Suprapubic skin (tissue), 4 donors: ENCODE data around the gene TACC3. TPM values are rescaled to one million over a fixed set of nuclear protein-coding genes. Genes with fewer than 3 reads are reported as not detected.
A peak's percentile ranks its signal among the peaks of the same experiment; 100 is the strongest.

Experiments
- DNase-seq, 2 donors: peaks; one replicate each; pipeline ENCODE4 v3.0.0-alpha.2; 2019; ENCODE audit warnings: low spot score in 2 of 2
- H3K27ac ChIP-seq: fragments of 200-600 bp; sonication (generic); one replicate; pipeline ENCODE4 v1.5.1; 2019
- H3K27me3 ChIP-seq: fragments of 200-600 bp; sonication (generic); one replicate; pipeline ENCODE4 v1.5.1; 2019
- H3K36me3 ChIP-seq: fragments of 200-600 bp; sonication (generic); one replicate; pipeline ENCODE4 v1.5.1; 2019
- H3K4me1 ChIP-seq: fragments of 200-600 bp; sonication (generic); one replicate; pipeline ENCODE4 v1.5.1; 2019
- H3K4me3 ChIP-seq: fragments of 200-600 bp; sonication (generic); one replicate; pipeline ENCODE4 v1.5.1; 2019; ENCODE audit warnings: mild to moderate bottlenecking
- H3K9me3 ChIP-seq: fragments of 200-600 bp; sonication (generic); one replicate; pipeline ENCODE4 v1.5.1; 2019
- EP300 ChIP-seq: sonication (generic); formaldehyde crosslinking; IDR thresholded peaks from one replicate; pipeline ENCODE4 v1.6.1; 2017; ENCODE audit warnings: antibody characterized with exemption
- POLR2A ChIP-seq, 2 donors: fragments of 450-650 bp; IDR thresholded peaks; one replicate each; pipeline ENCODE4 v1.6.1; 2017; ENCODE audit warnings: antibody characterized with exemption in 2 of 2, mild to moderate bottlenecking in 2 of 2, moderate library complexity in 2 of 2
- POLR2AphosphoS5 ChIP-seq, 3 donors: sonication (generic); formaldehyde crosslinking; IDR thresholded peaks; one replicate each; pipeline ENCODE4 v1.6.1; 2017; ENCODE audit warnings: antibody characterized with exemption in 3 of 3
- WGBS: methylation state at CpG from one replicate; pipeline ENCODE4 v1.1.5; 2018; 5-methylcytosine and 5-hydroxymethylcytosine counted together
- total RNA-seq, 4 donors: library from RNA; depleted of rRNA; stranded (reverse); fragments of >200 nt; gene quantifications; one replicate each; pipeline ENCODE4 v1.1.0, GENCODE V29; 2016
- TF ChIP-seq, protein P1 (sequence below), 2 donors: fragments of 200-600 bp in 1 of 2; fragments of 450-650 bp in 1 of 2; sonication (generic) in 1 of 2; IDR thresholded peaks; one replicate each; pipeline ENCODE4 v1.5.1; 2016 to 2019; ENCODE audit warnings: antibody characterized with exemption in 2 of 2, mild to moderate bottlenecking in 1 of 2, moderate library complexity in 1 of 2

Gene TACC3
- total RNA-seq, 4 donors from 2014 or later = 7.2 to 11.7 (median 8.8) TPM

DNA sequence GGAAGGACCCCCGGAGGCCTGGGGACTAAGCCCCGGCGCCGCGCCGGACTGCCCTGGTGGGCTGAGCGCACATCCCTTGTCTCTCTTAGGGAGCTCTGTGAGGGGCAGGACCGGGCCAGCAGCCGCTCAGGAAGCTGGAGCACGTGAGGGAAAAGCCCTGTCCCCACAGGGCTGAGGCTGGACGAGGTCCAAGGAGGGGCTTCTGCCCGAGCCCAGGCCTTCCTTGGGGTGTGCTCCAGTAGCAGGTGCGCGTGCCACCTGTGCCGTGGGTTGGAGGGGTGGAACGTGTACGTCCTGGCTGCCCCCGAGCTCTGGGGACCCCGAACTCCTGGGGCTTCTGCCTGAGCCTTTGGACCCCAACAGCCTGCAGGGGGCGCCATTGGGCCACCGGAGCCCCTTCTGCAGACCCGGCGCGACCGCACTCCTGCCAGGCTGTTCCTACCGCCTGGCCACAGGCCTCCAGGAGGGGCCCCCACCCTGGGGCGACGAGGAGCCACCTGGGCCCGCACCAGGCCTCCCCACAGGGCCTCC lies 27.2 kb downstream of the TACC3 start:
- 1% methylated on average over 9 of the region's 29 CpGs for WGBS
- Histone ChIP-seq H3K4me3 (no peak overlapping the region), H3K27ac (no peak overlapping the region), H3K4me1 (peaks cover 34% of the 10 kb centered on the region), H3K27me3 (peaks cover 4% of the 10 kb centered on the region), H3K9me3 (no peaks in the 10 kb centered on the region), H3K36me3 (no peaks in the 10 kb centered on the region)
- TF ChIP-seq, protein P1, sequence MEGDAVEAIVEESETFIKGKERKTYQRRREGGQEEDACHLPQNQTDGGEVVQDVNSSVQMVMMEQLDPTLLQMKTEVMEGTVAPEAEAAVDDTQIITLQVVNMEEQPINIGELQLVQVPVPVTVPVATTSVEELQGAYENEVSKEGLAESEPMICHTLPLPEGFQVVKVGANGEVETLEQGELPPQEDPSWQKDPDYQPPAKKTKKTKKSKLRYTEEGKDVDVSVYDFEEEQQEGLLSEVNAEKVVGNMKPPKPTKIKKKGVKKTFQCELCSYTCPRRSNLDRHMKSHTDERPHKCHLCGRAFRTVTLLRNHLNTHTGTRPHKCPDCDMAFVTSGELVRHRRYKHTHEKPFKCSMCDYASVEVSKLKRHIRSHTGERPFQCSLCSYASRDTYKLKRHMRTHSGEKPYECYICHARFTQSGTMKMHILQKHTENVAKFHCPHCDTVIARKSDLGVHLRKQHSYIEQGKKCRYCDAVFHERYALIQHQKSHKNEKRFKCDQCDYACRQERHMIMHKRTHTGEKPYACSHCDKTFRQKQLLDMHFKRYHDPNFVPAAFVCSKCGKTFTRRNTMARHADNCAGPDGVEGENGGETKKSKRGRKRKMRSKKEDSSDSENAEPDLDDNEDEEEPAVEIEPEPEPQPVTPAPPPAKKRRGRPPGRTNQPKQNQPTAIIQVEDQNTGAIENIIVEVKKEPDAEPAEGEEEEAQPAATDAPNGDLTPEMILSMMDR (IDR thresholded peaks at IDR 0.05) = peak; percentile 42 to 75
- no peak for TF ChIP-seq EP300
- DNase-seq = no peak

DNA sequence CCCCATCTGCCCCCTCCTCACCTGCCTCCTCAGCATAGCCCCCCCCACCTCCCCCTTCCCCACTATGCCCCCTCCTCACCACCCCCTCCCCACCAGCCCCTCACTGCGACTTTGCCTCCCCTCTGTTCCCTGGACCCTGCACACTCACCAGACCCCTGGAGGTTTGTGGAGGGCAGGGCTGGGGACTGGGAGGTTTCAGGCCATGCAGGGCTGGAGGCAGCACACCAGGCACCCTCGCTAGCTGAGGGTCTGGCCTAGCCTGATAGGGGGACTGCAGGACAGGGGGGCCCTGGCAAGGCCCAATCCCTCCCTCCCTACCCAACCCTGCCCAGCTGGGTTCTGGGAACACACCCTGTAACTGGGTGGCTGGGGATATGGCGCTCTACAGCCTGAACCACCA lies 28.0 kb downstream of the TACC3 start:
- Histone ChIP-seq H3K27me3 (peaks cover 4% of the 10 kb centered on the region), H3K4me3 (no peak overlapping the region), H3K9me3 (no peaks in the 10 kb centered on the region), H3K36me3 (no peaks in the 10 kb centered on the region), H3K4me1 (peaks cover 43% of the 10 kb centered on the region), H3K27ac (no peak overlapping the region)
- WGBS = 40% methylated on average over 1 of the region's 3 CpGs
- DNase-seq = no peak
- TF ChIP-seq POLR2AphosphoS5 (IDR thresholded peaks at IDR 0.05) = no peak
- no peak for TF ChIP-seq EP300
- TF ChIP-seq, protein P1 (IDR thresholded peaks at IDR 0.05) = no peak
- TF ChIP-seq POLR2A (IDR thresholded peaks at IDR 0.05) = no peak

DNA sequence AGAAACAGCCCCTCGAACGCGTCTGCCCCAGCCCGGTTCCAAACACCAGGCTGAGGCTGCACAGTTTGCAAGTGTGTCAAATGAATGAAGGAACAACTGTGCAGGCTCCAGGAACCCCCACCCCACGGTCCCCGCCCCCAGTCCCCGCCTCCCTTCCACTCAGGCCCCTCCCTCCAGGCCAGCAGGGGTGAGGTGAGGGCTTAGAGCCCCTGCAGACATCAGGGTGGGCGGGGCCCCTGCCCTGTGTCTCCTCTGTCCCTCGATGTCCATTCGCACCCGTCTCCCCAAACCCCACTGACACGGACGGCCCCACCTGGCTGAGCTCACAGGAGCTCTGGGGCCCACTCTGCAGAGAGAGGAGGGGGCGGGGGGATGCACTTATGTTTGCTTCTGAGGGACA lies 28.5 kb downstream of the TACC3 start:
- 72% methylated on average over 8 of the region's 14 CpGs for WGBS
- H3K36me3 ChIP-seq = no peaks in the 10 kb centered on the region
- peaks cover 4% of the 10 kb centered on the region for H3K27me3 ChIP-seq
- H3K4me1 ChIP-seq = peaks cover 47% of the 10 kb centered on the region
- no peaks in the 10 kb centered on the region for H3K9me3 ChIP-seq
- no peak for DNase-seq
- TF ChIP-seq POLR2AphosphoS5 (IDR thresholded peaks at IDR 0.05) = no peak
- TF ChIP-seq, protein P1 (IDR thresholded peaks at IDR 0.05) = no peak
- no peak for TF ChIP-seq EP300
- no peak for TF ChIP-seq POLR2A (IDR thresholded peaks at IDR 0.05)
- H3K4me3 ChIP-seq = no peak overlapping the region
- no peak overlapping the region for H3K27ac ChIP-seq

DNA sequence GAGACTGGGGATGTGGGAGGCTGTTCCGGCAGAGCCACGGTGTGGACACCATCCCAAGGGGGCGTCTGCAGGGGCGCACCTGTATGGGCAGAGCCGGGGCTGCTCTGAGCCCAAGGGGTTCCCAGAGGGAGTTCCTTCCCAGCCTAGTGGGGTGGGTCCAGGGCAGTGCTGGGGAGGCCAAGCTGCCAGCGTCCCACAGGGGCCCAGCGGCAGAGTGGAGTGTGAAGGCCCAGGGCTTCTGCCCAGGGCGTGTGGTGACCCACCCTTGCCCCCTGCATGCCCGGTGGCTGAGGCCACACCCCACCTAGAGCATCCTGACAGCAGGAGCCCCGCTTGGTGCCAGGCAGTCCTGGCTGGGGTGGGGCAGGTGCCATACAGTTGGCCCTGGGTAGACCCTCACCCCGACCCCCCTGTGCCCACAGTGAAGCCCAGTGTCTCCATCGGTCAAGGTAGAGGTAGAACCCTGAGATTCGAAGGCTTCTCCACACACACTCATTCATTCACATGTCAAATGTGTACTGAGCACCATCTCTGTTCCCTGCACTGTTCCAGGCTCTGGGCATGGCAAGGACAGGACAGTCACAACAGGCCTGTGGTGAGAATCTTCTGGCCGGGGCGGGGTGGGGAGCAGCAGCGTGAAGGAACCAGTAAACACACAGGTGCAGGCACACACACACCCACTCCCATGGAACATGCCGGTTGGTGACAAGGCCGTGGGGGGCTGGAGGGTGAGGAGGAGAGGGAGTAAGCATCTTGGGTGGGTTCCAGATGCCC lies 29.2 kb downstream of the TACC3 start:
- H3K27me3 ChIP-seq = peaks cover 4% of the 10 kb centered on the region
- no peak overlapping the region for H3K27ac ChIP-seq
- H3K4me1 ChIP-seq = peaks cover 55% of the 10 kb centered on the region
- no peak overlapping the region for H3K4me3 ChIP-seq
- WGBS = 88% methylated on average over 8 of the region's 18 CpGs
- no peak for DNase-seq
- H3K9me3 ChIP-seq = no peaks in the 10 kb centered on the region
- no peak for TF ChIP-seq POLR2AphosphoS5 (IDR thresholded peaks at IDR 0.05)
- TF ChIP-seq EP300 = no peak
- TF ChIP-seq POLR2A (IDR thresholded peaks at IDR 0.05) = no peak
- TF ChIP-seq, protein P1 (IDR thresholded peaks at IDR 0.05) = no peak
- no peaks in the 10 kb centered on the region for H3K36me3 ChIP-seq

DNA sequence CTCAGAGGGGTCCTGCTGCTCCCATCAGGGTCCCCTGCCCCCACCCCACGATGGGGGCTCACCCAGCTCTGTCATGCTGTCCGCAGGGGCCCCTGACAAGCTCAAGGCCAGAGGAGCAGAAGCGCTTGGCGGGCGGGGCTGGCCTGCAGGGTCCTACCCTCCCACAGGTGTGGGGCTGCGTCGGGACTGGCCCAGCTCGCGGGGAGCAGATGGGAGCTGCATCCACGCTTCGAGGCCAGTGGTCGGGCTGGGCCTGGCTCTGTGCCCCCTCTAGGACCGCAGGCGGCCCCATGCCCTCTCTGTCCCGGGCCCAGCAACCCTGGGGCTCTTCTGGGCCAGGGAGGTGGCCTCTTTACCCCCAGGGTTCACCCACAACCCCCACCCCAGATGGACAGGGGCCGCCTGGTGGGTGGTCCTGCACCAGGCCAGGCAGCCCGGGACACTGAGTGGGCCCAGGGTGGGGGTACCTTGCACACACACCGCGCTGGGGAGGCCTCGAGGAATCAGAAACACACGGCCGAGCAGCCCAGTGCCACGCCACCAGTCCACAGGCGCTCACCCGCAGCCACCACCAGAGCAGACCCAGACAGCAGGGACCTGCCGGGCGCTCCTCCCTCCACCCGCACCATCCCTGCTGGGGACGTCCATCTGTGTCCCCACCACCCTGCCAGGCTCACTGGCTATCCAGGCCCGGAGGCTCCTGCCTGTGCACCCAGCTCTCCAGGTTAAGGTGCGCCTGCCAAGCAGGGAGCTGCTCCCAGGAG lies 30.0 kb downstream of the TACC3 start:
- no CpG with 5 or more reads among the region's 31 CpGs for WGBS
- no peak overlapping the region for H3K4me3 ChIP-seq
- H3K27me3 ChIP-seq = peaks cover 4% of the 10 kb centered on the region
- H3K4me1 ChIP-seq = peaks cover 61% of the 10 kb centered on the region
- TF ChIP-seq, protein P1 (IDR thresholded peaks at IDR 0.05) = no peak
- TF ChIP-seq POLR2A (IDR thresholded peaks at IDR 0.05) = no peak
- no peak for TF ChIP-seq POLR2AphosphoS5 (IDR thresholded peaks at IDR 0.05)
- TF ChIP-seq EP300 = no peak
- H3K36me3 ChIP-seq = no peaks in the 10 kb centered on the region
- no peaks in the 10 kb centered on the region for H3K9me3 ChIP-seq
- DNase-seq = no peak
- peak overlapping the region; percentile 74 for H3K27ac ChIP-seq
